HG02588 (cell line): ENCODE measurements around the gene ZDHHC14.
"Not testable (repeated sequence)": the region's sequence is repeated elsewhere in the genome, so short reads cannot be mapped to it uniquely, and the experiment has no call there.

Source experiments
- ATAC-seq: cut with Tn5 transposase; IDR thresholded peaks from one replicate; pipeline ENCODE4 v1.9.1; 2021; ENCODE audit warnings: mild to moderate bottlenecking, moderate library complexity; ENCODE audit not compliant: unreplicated experiment

ZDHHC14 gene

DNA sequence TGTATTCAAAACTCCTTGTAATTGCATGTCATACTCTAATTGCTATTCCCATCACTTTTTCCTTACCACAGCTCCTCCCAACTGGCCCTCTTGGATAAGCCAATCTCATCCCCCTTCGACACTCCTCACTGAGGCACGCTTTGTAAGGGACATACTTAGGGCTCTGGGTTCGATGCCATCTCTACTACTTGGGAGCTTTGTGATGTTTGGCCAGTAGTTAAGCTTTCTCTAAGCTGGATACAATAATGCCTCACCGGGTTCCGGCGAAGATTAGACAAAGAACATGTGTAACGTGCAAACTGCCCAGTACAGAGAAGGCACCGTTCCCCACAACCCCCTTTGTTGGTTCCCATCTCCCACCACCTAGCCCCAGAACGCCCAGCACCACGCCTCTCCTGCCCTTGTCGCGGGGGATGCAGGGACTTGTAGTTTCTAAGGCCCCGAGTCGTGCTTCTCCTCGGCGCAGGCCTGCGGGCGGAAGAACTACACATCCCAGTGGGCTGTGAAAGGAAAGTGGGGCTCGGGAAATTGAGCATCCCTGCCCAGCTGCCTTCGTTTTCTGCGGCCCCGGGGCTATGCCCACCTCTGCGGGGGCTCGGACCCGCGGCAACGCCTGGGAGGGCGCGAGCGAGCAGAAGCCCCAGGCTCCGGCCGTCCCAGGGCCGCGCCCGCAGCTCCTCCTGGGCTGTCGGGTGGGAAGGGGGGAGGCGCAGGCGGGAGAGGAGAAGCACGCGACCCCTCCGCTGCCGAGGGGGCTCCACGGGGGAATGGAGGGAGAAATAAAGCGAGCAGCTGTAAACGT, 1.1 kb upstream of the ZDHHC14 start:
- ATAC-seq: peak; percentile 63

DNA sequence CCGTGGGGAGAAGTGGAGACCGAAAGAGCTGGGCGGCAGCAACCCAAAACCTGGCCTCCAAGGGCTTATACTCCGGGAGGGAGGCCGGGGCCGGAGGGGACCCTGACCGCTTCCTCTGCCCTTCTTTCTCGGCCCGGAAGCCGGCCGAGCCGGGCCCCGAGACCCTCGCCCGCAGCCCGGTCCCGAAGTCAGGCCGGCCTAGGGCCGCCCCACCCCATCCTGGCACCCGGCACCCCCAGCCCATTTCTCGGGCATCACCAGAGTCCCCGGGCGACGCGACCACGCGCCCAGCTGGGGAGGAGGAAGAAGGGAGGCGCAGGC, 572 bp upstream of the ZDHHC14 start:
- ATAC-seq: peak; percentile 2

- ATAC-seq: peak; percentile 29
These were observed 936 bp downstream of the ZDHHC14 start for GRCh38 chr6:157381631-157382621.

DNA sequence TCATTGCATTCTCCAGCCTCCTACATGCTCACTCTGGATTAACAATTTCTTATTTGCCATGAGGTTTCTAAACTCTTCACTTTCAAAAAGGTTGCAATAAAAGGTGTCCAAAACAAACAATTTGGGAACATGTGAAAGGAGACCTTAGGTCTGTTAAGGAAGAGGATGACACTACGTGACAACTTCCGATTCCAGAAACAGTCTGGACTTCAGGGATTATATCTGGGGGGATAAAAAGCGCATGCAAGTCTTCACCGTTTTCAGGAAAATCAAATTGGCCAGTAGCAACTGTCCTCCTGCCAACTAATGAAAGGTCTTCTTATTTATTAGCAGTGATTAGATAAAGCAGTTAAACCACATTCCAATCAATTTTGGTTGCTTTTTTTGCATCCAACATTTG, 1.8 kb downstream of the ZDHHC14 start:
- ATAC-seq: no peak

- no peak for ATAC-seq
These were observed 2.5 kb downstream of the ZDHHC14 start for GRCh38 chr6:157383471-157383870.

GRCh38 chr6:157384962-157385361, 4.0 kb downstream of the ZDHHC14 start:
- ATAC-seq: not testable (repeated sequence)

GRCh38 chr6:157385482-157385881, 4.5 kb downstream of the ZDHHC14 start:
- no peak for ATAC-seq

DNA sequence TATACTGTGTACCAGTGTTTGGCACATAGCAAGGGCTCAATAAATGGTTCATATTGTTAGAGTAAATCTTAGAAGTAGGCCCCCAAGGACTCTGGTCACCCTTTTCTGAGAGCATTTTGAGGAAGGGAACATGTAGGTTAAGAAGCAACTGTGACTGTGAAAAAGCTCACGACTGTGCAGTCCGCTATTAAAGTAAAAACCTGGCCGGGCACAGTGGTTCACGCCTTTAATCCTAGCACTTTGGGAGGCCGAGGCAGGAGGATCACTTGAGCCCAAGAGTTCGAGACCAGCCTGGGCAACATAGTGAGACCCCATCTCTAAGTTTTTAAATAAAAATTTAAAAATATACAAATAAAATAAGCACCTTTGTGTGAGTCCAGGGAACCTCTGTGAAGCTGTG, 5.0 kb downstream of the ZDHHC14 start:
- no peak for ATAC-seq

GRCh38 chr6:157386454-157386853, 5.5 kb downstream of the ZDHHC14 start:
- ATAC-seq: no peak

GRCh38 chr6:157388924-157389323, 7.9 kb downstream of the ZDHHC14 start:
- ATAC-seq: no peak

DNA sequence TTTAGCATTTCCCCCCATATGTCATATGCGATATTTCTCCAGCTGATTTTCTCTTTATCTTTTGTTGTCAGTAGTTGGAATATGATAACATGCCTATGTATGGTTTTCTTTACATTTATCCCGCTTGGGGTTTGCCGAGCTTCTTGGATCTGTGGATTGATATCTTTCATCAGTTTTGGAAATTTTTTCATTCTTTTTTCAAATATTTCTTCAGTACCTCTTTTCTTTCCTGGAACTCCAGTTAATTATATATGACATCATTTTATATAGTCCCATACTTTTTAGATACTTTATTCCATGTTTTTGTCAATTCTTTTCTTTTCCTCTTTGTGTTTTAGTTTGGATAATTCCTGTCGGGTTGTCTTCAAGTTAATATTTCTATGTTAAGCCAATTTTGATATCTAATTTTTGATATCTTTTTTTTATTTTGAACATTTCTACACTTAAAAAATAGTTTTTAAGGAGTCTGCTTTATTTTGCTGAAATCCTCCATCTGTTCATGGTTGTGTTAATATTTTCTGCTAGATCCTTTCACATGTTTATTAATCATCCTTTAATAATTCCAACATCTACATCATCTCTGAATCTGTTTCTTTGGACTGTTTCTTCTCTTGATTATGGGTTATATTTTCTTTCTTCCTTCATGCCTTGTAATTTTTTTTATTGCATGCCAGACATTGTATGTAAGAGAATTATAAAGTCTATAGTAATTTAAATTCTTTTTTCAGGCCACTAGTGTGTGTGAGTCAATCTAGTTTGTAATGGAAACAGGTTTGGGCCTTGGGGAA, 9.5 kb downstream of the ZDHHC14 start:
- no peak for ATAC-seq

- ATAC-seq: no peak
These were observed 12.1 kb downstream of the ZDHHC14 start for GRCh38 chr6:157392927-157393668.

GRCh38 chr6:157393669-157394327, 12.8 kb downstream of the ZDHHC14 start:
- no peak for ATAC-seq

DNA sequence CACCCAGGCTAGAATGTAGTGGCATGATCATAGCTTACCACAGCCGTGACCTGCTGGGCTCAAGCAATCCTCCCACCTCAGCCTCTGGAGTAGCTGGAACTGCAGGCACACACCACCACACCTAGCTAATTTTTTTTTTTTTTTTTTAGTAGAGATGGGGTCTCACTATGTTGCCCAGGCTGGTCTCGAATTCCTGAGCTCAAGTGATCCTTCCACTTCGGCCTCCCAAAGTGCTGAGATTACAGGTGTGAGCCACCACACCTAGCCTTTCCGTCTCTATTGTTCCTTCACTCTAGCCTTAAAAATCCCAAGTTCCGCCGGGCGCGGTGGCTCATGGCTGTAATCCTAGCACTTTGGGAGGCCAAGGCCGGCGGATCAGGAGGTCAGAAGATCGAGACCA, 14.2 kb downstream of the ZDHHC14 start:
- ATAC-seq: not testable (repeated sequence)

DNA sequence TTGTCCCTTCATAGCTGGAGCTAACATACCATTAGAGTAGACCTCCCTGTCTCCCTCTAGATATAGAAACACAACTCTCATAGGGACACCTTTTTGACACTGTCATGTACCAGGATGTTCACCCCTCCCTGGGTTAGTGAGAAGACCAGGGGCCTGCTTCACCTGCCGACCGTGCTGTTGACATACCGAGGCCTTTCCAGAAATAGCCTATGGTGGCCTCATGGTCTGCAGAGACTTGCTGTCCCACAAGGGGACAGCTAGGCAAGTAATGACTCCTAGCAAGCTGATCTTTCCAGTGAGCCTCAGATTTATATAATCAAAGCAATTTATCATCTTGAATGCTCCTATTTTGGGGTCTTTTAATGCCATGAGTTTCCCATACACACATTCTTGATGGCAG, 15.0 kb downstream of the ZDHHC14 start:
- ATAC-seq: no peak

DNA sequence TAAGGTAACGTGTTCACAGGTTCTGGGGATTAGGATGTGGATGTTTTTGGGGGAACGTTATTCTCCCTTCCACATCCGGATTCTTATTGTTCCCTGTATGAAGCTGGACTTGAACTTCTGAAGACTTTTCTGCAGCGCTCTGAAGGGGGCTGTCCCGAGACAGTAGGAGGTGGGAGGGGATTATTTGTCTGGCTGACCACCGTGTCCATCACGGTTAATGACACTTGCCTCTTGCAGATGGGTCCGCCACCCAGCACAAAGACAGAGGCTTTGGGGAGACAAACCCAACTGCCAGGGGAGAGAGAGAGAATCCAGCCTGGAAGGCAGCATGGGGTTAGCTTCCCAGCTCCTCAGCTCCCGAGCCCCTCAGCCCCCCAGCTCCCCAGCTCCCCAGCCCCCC, 16.7 kb downstream of the ZDHHC14 start:
- no peak for ATAC-seq

DNA sequence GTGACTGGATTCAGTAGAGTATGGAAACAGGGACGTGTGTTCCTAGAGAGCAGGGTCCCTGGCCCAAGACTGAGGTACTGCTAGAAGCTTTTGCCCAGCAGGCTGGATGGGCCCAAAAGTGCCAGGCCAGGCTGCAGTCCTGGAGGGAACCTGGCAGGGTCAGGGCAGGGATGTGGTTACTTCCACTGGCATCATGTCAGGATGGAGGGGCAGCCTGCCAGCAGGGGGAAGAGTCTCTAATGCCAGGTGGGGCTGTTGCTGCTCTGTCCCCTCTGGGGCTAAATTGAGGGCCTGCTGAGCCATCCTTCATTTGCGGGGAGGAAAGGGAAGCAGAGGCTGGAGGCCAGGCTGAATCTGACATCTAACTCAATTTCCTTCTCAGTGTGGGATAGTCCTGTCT, 17.2 kb downstream of the ZDHHC14 start:
- no peak for ATAC-seq

- ATAC-seq: no peak
These were observed 19.7 kb downstream of the ZDHHC14 start for GRCh38 chr6:157400676-157401075.

DNA sequence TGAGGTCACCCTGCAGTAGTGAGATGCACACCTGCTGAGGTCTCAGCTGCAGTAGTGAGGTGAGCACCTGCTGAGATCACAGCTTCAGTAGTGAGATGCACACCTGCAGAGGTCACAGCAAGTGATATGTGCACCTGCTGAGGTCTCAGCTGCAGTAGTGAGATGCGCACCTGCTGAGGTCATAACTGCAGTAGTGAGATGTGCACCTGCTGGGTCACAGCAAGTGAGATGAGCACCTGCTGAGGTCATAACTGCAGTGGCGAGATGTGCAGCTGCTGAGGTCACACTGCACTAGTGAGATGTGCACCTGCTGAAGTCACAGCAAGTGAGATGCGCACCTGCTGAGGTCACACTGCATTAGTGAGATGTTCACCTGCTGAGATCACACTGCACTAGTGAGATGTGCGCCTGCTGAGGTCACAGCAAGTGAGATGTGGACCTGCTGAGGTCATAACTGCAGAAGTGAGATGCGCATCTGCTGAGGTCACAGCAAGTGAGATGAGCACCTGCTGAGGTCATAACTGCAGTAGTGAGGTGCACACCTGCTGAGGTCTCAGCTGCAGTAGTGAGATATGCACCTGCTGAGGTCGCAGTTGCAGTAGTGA, 20.8 kb downstream of the ZDHHC14 start:
- ATAC-seq: no peak
